GM19328 (cell line): ENCODE results near the gene NFATC2.
"Not testable (repeated sequence)": the region's sequence is repeated elsewhere in the genome, so short reads cannot be mapped to it uniquely, and the experiment has no call there.

Source experiments
- ATAC-seq: cut with Tn5 transposase; IDR thresholded peaks from one replicate; pipeline ENCODE4 v1.9.1; 2021; ENCODE audit warnings: mild to moderate bottlenecking, moderate library complexity; ENCODE audit not compliant: unreplicated experiment

The NFATC2 gene

DNA sequence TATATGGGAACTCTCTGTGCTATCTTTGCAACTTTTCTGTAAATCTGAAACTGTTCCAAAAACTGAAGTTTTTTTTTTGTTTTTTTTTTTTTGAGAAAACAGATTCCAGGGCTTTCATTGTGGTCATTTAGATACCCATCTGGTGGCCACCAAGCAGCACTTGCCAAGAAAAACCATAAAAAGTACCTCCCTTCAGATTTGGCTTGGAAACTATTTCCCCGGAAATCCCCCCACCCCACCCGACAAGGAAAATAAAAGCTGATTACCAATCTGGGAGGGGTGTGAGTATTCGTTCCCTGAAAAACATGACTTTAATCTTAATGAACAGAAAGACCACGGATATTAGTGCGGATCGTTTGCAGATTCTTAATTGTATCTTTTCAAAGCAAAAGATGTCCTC is 1.9 kb downstream of the NFATC2 start:
- no peak for ATAC-seq

DNA sequence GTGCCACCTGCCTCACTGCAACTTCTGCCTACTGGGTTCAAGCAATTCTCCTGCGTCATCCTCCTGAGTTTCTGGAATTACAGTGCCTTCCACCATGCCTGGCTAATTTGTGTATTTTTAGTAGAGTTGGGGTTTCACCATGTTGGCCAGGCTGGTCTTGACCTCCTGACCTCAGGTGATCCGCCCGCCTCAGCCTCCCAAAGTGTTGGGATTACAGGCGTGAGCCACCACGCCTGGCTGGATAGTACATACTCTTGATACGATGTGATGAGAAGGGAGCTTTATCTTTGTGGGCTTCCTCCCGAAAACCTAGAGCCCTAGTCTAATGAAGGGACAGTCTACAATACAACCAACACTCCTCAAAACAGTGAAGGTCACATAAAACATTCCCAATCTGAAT is 2.4 kb downstream of the NFATC2 start:
- not testable (repeated sequence) for ATAC-seq

DNA sequence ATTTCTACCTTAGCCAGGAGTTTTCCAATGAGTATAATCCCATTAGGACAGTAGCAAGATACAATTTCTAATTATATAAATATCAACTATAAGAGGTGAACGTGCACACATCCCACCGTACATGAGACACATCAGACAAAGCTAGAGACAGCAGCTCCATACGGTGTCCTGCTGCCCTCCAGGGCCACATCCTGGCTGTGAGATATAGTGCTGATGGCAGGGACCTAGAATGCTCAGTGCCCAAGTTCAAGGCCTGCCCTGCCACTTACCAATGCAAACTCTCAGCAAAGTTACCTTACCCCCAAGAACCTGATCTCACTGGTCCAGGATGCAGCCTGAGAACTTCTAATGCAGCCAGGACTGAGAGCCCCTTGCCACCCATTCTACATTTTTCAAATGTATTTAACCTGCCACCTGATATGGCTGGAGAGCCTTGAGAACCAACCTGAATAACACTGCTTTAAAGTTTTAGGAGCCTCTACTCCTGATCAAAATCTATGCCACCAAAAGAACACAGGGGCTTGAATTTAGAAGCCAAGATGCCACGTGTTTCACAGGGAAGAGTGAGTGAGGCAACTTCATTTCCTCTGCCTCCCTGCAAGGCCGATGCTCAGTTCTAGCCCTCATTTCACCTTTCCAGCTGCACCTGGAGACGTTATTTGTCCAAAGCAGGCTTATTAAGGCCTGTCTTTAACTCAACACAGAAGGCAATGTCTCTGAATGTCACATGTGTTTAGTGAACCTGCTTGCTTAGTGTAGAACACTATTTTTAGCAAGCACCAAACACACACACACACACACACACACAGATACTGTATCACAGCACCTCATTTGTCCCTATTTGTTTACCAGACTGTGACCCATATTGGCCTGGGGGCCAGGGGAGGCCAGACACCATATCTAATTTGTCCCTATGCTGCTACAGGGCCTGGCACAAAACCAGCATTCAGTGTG is 6.1 kb downstream of the NFATC2 start:
- ATAC-seq: no peak

GRCh38 chr20:51535674-51536073 is 6.8 kb downstream of the NFATC2 start:
- ATAC-seq: no peak

DNA sequence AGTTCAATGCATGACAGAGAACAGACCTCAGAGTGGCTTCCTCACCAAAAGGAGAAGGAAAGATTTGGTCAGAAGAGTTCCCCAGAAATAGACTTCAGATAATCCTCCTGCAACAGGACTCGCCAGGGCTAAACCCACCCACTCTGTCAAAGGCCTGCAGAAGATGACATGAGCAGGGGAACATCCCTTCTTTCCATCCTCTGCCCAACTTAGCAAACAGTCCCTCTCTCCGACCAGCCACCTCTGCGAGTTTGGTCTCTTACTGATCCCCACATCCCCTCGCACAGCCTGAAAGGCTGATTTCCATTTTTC is 7.5 kb downstream of the NFATC2 start:
- ATAC-seq: no peak

GRCh38 chr20:51533291-51534172 is 9.0 kb downstream of the NFATC2 start:
- no peak for ATAC-seq

DNA sequence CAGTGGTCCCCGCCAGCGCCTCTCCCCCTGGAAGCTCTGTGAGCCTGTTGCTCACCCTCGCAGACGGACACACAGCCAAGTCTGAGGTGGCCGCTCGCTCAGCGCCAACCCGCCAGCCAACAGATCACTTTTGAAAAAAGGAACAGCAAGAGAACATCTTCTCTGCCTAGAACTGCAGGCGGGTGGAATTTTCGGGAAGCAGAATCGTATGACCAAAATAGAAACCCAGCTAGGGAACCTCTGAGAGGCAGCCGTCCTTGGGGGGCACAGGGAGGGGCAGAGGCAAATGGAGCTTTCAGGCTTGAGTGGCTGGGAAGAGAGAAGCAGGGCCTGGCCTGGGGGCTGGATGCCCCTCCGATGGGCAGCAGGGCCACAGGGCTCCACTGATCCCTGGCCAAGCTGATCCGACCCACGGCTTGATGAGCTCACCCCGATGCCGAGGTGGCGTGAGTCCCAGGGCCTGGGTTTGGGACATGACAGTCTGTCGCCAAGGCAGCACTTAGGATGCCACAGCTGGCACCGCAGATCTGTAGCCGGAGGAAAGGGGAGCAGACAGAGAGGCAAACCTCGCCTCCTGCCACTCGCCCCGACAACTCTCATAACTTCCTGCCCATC is 9.8 kb downstream of the NFATC2 start:
- no peak for ATAC-seq

- no peak for ATAC-seq
These were observed 10.6 kb downstream of the NFATC2 start for GRCh38 chr20:51531712-51532456.

- ATAC-seq: peak; percentile 43
These were observed 11.3 kb downstream of the NFATC2 start for GRCh38 chr20:51531141-51531710.

- ATAC-seq: no peak
These were observed 12.8 kb downstream of the NFATC2 start for GRCh38 chr20:51529758-51530157.

GRCh38 chr20:51529081-51529681 is 13.3 kb downstream of the NFATC2 start:
- ATAC-seq: no peak

DNA sequence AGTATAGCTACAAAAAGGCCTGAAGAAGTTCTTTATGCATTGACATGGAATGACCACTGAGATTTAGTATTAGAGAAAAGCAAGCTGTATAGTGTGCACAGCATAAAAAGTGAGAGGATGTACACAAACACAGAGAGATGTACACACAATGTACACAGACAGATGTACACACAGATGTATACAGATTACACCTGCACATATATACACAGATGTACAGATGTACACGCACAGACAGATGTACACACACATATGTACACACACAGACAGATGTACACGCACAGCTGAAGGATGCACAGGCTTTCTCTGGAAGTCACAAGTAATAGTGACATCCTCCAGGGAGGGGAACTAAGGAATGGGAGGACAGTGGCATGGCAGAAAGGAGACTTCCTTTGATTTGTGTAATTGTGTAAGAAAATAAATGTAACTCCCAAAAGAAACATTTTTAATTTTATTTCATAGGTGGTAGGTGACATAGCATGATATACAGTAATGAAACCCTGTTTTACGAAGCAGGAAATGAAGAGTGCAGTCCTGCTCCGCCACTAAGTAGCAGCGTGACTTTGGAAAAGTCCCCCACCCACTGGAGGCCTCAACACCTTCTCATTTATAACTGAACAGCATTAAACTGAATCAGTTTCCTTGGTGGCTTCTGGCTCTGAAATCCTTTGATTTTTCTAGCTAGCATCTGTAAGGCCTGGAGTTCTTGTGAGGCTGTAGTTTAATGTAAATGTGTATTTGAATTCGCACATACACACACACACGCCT is 14.1 kb downstream of the NFATC2 start:
- ATAC-seq: no peak

DNA sequence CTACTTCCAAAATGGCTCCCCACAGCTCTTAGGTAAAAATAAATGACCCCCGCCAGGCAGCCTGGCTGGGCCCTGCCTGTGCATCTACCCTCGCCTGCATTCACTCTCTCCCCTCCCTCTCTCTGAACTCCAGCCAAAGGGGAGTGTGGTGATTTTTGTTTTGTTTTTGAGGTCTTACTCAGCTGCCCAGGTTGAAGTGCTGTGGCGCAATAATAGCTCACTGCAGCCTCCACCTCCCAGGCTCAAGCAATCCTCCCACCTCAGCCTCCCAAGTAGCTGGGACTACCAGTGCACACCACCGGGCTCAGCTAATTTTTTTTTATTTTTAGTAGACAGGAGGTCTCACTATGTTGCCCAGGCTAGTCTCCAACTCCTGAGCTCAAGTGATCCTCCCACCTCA is 15.8 kb downstream of the NFATC2 start:
- no peak for ATAC-seq

GRCh38 chr20:51526106-51526470 is 16.4 kb downstream of the NFATC2 start:
- ATAC-seq: no peak

- ATAC-seq: no peak
These were observed 17.0 kb downstream of the NFATC2 start for GRCh38 chr20:51525241-51526105.

DNA sequence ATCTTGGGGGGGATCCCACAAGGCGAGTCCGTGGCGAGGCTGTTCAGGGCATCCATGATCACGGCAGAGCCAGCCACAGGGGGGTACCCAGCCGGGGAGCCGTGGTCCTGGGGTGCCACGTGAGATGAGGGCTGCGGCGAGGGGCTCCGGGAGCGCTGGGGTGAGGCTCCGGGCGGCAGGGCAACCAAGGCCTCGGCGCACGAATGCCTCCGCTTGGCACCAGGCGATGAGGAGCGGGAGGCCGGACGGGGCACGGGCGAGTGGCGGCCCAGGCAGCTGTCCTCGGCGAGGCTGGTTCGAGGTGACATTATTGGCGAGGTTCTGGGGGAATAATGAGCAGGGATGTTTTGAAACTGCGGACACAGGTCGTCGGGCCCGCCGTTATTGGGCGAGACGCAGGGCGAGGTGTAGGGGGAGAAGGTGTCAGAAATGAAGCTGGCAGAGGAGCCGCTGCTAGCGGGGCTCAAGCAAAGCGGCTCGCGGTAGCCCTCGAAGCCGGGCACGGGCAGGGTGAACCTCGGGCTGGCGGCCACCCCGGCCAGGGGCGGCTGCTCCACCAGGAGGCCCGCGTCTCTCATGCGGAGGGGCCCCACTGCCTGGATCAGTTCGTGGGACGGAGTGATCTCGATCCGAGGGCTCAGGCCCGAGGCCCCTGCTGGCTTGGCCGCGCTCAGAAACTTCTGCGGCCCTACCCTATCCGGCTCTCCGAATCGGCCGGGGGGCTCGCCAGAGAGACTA is 19.1 kb downstream of the NFATC2 start:
- no peak for ATAC-seq

DNA sequence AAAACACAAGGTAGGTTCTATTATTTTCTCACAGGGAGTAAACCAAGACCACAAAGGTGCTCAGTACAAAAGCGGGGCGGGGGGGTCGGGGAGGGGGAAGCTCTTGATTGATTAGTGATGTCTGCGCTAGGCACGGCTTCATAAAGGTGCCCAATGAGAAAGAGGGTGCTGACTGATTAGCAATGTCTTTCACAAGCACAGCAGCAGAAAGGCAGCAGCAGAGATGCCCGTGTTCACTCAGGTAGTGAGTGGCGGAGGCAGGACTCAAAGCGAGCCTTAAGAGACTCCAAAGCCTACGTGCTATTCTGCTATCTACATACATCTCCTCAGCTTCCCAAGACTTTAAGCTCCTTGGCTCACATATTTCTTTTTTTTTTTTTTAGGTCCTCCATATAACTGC is 20.3 kb downstream of the NFATC2 start:
- ATAC-seq: no peak

- ATAC-seq: no peak
These were observed 24.7 kb downstream of the NFATC2 start for GRCh38 chr20:51517839-51518238.
